ENCODE measurements around the gene ALPL. TPM values are rescaled to one million over a fixed set of nuclear protein-coding genes. Genes with fewer than 3 reads are reported as not detected.

ALPL gene
- total RNA-seq, 1 experiment from 2014 or later = 140 TPM

DNA sequence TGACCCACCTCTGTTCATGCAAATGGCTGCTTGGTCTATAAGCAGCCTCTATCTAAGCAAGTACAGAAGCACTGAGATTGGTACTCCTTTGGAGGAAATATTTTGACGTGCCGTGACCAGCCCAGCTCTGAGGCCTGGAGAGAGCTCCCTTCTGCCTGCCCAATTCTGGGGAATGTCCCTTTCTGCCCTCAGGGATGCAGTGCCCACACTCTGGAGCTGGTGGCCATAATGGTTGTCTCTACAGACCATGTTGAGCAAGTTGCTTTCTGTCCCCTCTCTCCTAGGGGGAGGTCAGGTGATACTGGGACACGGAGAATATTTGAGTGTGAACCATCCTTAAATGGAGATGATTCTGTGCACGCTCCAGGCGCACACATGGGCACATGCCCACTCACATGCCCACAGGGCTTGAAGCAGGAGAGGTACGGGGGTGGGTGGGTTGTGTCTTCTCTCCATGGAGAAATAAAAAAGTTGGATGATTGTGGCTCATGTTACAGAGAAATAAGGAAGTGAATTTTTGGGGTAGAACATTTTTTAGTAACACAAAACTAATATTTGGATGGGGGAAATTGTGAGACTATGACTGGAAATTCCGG, 13.9 kb upstream of the ALPL start (continued):
- TF ChIP-seq JAZF1 (CRISPR knock-in tag; IDR thresholded peaks at IDR 0.05) = no peak
- TF ChIP-seq CDX4 (CRISPR knock-in tag; IDR thresholded peaks at IDR 0.05; ENCODE audit: borderline replicate concordance) = no peak
- no peak for TF ChIP-seq ZNF219 (CRISPR knock-in tag; IDR thresholded peaks at IDR 0.05; ENCODE audit: borderline replicate concordance)

- POLR2A ChIA-PET = no interaction called here
- no peak for TF ChIP-seq ZNF317 (CRISPR knock-in tag; IDR thresholded peaks at IDR 0.05; ENCODE audit: borderline replicate concordance, low read depth)
- TF ChIP-seq, protein P1, sequence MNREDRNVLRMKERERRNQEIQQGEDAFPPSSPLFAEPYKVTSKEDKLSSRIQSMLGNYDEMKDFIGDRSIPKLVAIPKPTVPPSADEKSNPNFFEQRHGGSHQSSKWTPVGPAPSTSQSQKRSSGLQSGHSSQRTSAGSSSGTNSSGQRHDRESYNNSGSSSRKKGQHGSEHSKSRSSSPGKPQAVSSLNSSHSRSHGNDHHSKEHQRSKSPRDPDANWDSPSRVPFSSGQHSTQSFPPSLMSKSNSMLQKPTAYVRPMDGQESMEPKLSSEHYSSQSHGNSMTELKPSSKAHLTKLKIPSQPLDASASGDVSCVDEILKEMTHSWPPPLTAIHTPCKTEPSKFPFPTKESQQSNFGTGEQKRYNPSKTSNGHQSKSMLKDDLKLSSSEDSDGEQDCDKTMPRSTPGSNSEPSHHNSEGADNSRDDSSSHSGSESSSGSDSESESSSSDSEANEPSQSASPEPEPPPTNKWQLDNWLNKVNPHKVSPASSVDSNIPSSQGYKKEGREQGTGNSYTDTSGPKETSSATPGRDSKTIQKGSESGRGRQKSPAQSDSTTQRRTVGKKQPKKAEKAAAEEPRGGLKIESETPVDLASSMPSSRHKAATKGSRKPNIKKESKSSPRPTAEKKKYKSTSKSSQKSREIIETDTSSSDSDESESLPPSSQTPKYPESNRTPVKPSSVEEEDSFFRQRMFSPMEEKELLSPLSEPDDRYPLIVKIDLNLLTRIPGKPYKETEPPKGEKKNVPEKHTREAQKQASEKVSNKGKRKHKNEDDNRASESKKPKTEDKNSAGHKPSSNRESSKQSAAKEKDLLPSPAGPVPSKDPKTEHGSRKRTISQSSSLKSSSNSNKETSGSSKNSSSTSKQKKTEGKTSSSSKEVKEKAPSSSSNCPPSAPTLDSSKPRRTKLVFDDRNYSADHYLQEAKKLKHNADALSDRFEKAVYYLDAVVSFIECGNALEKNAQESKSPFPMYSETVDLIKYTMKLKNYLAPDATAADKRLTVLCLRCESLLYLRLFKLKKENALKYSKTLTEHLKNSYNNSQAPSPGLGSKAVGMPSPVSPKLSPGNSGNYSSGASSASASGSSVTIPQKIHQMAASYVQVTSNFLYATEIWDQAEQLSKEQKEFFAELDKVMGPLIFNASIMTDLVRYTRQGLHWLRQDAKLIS (CRISPR knock-in tag; IDR thresholded peaks at IDR 0.05; ENCODE audit: borderline replicate concordance) = no peak
- no peak for TF ChIP-seq GTF2I (CRISPR knock-in tag; conservative IDR thresholded peaks at IDR 0.05)
- TF ChIP-seq, protein P2, sequence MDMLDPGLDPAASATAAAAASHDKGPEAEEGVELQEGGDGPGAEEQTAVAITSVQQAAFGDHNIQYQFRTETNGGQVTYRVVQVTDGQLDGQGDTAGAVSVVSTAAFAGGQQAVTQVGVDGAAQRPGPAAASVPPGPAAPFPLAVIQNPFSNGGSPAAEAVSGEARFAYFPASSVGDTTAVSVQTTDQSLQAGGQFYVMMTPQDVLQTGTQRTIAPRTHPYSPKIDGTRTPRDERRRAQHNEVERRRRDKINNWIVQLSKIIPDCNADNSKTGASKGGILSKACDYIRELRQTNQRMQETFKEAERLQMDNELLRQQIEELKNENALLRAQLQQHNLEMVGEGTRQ (CRISPR knock-in tag; IDR thresholded peaks at IDR 0.05) = no peak
- TF ChIP-seq TP53 (CRISPR knock-in tag; IDR thresholded peaks at IDR 0.05) = no peak
- TF ChIP-seq, protein P3, sequence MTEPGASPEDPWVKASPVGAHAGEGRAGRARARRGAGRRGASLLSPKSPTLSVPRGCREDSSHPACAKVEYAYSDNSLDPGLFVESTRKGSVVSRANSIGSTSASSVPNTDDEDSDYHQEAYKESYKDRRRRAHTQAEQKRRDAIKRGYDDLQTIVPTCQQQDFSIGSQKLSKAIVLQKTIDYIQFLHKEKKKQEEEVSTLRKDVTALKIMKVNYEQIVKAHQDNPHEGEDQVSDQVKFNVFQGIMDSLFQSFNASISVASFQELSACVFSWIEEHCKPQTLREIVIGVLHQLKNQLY (CRISPR knock-in tag; IDR thresholded peaks at IDR 0.05) = no peak
- TF ChIP-seq SP1 (CRISPR knock-in tag; conservative IDR thresholded peaks at IDR 0.05) = no peak
- TF ChIP-seq SOX15 (CRISPR knock-in tag; IDR thresholded peaks at IDR 0.05) = no peak
- no peak for TF ChIP-seq ETV6 (CRISPR knock-in tag; IDR thresholded peaks at IDR 0.05)
- TF ChIP-seq CREB1 (CRISPR knock-in tag; IDR thresholded peaks at IDR 0.05) = no peak
- TF ChIP-seq KAT7 (CRISPR knock-in tag; IDR thresholded peaks at IDR 0.05; ENCODE audit: borderline replicate concordance) = no peak
- no peak for TF ChIP-seq ZBTB21 (CRISPR knock-in tag; IDR thresholded peaks at IDR 0.05; ENCODE audit: borderline replicate concordance)
- TF ChIP-seq IRF2 (CRISPR knock-in tag; IDR thresholded peaks at IDR 0.05; ENCODE audit: borderline replicate concordance, low read depth) = no peak
- TF ChIP-seq, protein P4, sequence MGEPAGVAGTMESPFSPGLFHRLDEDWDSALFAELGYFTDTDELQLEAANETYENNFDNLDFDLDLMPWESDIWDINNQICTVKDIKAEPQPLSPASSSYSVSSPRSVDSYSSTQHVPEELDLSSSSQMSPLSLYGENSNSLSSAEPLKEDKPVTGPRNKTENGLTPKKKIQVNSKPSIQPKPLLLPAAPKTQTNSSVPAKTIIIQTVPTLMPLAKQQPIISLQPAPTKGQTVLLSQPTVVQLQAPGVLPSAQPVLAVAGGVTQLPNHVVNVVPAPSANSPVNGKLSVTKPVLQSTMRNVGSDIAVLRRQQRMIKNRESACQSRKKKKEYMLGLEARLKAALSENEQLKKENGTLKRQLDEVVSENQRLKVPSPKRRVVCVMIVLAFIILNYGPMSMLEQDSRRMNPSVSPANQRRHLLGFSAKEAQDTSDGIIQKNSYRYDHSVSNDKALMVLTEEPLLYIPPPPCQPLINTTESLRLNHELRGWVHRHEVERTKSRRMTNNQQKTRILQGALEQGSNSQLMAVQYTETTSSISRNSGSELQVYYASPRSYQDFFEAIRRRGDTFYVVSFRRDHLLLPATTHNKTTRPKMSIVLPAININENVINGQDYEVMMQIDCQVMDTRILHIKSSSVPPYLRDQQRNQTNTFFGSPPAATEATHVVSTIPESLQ (CRISPR knock-in tag; IDR thresholded peaks at IDR 0.05) = no peak
- CTCF ChIA-PET = interaction anchor here (1.1 to 3.5 kb wide), 5 partner anchors 13 to 241 kb away, joined by 3 to 15 read pairs (median 5); partner anchors contain the start of gene ALPL
- Mint-ChIP-seq H3K4me1 (peaks cover 19% of the 10 kb centered on the region), H3K27me3 (ENCODE audit: low read depth) (peaks cover 4% of the 10 kb centered on the region), H3K27ac (no peak overlapping the region), H3K4me3 (no peak overlapping the region), H3K36me3 (no peaks in the 10 kb centered on the region), H3K9me3 (no peaks in the 10 kb centered on the region)
- ATAC-seq (no peak), DNase-seq (ENCODE audit: low spot score) (no peak)
Observed at GRCh38 chr1:21496063-21496462, 13.2 kb upstream of the ALPL start.
